HepG2 (cell line): ENCODE results near the gene NADK2. TPM values are rescaled to one million over a fixed set of nuclear protein-coding genes. Genes with fewer than 3 reads are reported as not detected.
A peak's percentile ranks its signal among the peaks of the same experiment; 100 is the strongest.

ENCODE experiments used
- CEBPZ ChIP-seq: IDR thresholded peaks from 2 replicates; pipeline ENCODE4 v1.6.1; 2012; ENCODE audit warnings: low read length, improper control_type of control experiment
- FOXJ3 ChIP-seq: sonication (generic); formaldehyde crosslinking; IDR thresholded peaks from 2 replicates; pipeline ENCODE4 v1.4.0; 2020; ENCODE audit warnings: missing genetic modification reagents, mild to moderate bottlenecking, borderline replicate concordance
- HIVEP1 ChIP-seq: sonication (generic); formaldehyde crosslinking; IDR thresholded peaks from 2 replicates; pipeline ENCODE4 v1.4.0; 2020; ENCODE audit warnings: mild to moderate bottlenecking, missing genetic modification reagents
- HMG20A ChIP-seq: IDR thresholded peaks from 2 replicates; pipeline ENCODE4 v1.6.1; 2016; ENCODE audit warnings: borderline replicate concordance
- KDM6A ChIP-seq: IDR thresholded peaks from 2 replicates; pipeline ENCODE4 v1.6.1; 2016; ENCODE audit warnings: low read depth
- KLF11 ChIP-seq: IDR thresholded peaks from 2 replicates; pipeline ENCODE4 v1.6.1; 2016; ENCODE audit warnings: missing compliant biosample characterization
- MXD4 ChIP-seq: IDR thresholded peaks from 2 replicates; pipeline ENCODE4 v1.6.1; 2016; ENCODE audit warnings: mild to moderate bottlenecking, missing biosample characterization, missing genetic modification reagents
- NR2C2 ChIP-seq: sonication (generic); formaldehyde crosslinking; IDR thresholded peaks from 2 replicates; pipeline ENCODE4 v1.4.0; 2020; ENCODE audit warnings: missing genetic modification reagents, mild to moderate bottlenecking, moderate library complexity, borderline replicate concordance
- PCBP1 ChIP-seq: fragments of 200-400 bp; formaldehyde crosslinking; IDR thresholded peaks from 2 replicates; pipeline ENCODE4 v1.6.1; 2017; ENCODE audit warnings: mild to moderate bottlenecking, low read depth, low read length, borderline replicate concordance
- PREB ChIP-seq: sonication (generic); formaldehyde crosslinking; IDR thresholded peaks from 2 replicates; pipeline ENCODE4 v1.4.0; 2020; ENCODE audit warnings: missing genetic modification reagents
- RAD21 ChIP-seq: fragments of 450-650 bp; formaldehyde crosslinking; IDR thresholded peaks from 2 replicates; pipeline ENCODE4 v1.5.0; 2020; ENCODE audit warnings: mild to moderate bottlenecking
- SAP130 ChIP-seq: IDR thresholded peaks from 2 replicates; pipeline ENCODE4 v1.6.1; 2016; ENCODE audit warnings: low read depth
- SMAD9 ChIP-seq: sonication (generic); formaldehyde crosslinking; IDR thresholded peaks from 2 replicates; pipeline ENCODE4 v1.5.1; 2020; ENCODE audit warnings: mild to moderate bottlenecking, missing genetic modification reagents
- SRSF4 ChIP-seq: fragments of 200-400 bp; formaldehyde crosslinking; IDR thresholded peaks from one replicate; pipeline ENCODE4 v1.6.1; 2018; ENCODE audit warnings: mild to moderate bottlenecking, low read depth, low read length, moderate library complexity; ENCODE audit not compliant: poor library complexity, severe bottlenecking
- THRA ChIP-seq: sonication (generic); formaldehyde crosslinking; IDR thresholded peaks from 2 replicates; pipeline ENCODE4 v1.4.0; 2020; ENCODE audit warnings: missing genetic modification reagents, borderline replicate concordance
- WIZ ChIP-seq: sonication (generic); formaldehyde crosslinking; IDR thresholded peaks from 2 replicates; pipeline ENCODE4 v1.5.1; 2020; ENCODE audit warnings: mild to moderate bottlenecking, missing genetic modification reagents
- ZNF326 ChIP-seq: sonication (generic); formaldehyde crosslinking; IDR thresholded peaks from 2 replicates; pipeline ENCODE4 v1.4.0; 2020; ENCODE audit warnings: missing genetic modification reagents, borderline replicate concordance
- ZNF331 ChIP-seq: sonication (generic); formaldehyde crosslinking; IDR thresholded peaks from 2 replicates; pipeline ENCODE4 v1.4.0; 2020; ENCODE audit warnings: missing genetic modification reagents
- ZNF367 ChIP-seq: sonication (generic); formaldehyde crosslinking; IDR thresholded peaks from 2 replicates; pipeline ENCODE4 v1.4.0; 2020; ENCODE audit warnings: missing genetic modification reagents, borderline replicate concordance
- ZNF564 ChIP-seq: sonication (generic); formaldehyde crosslinking; IDR thresholded peaks from 2 replicates; pipeline ENCODE4 v1.8.1; 2023; ENCODE audit warnings: mild to moderate bottlenecking, missing genetic modification reagents
- ZNF660 ChIP-seq: sonication (generic); formaldehyde crosslinking; IDR thresholded peaks from 2 replicates; pipeline ENCODE4 v1.5.1; 2020; ENCODE audit warnings: mild to moderate bottlenecking, low read depth, missing genetic modification reagents, borderline replicate concordance
- ZNF678 ChIP-seq: sonication (generic); formaldehyde crosslinking; IDR thresholded peaks from 2 replicates; pipeline ENCODE4 v1.4.0; 2020; ENCODE audit warnings: mild to moderate bottlenecking, missing genetic modification reagents
- ZNF709 ChIP-seq: sonication (generic); formaldehyde crosslinking; IDR thresholded peaks from 2 replicates; pipeline ENCODE4 v1.5.0; 2020; ENCODE audit warnings: mild to moderate bottlenecking, missing genetic modification reagents
- ZNF883 ChIP-seq: sonication (generic); formaldehyde crosslinking; IDR thresholded peaks from 2 replicates; pipeline ENCODE4 v1.5.1; 2020; ENCODE audit warnings: mild to moderate bottlenecking, missing genetic modification reagents; ENCODE audit errors: not compliant biosample characterization
- polyA plus RNA-seq, 8 experiments: library from polyadenylated mRNA; depleted of rRNA in 3 of 8; stranded (reverse) in 7 of 8; unstranded in 1 of 8; fragments of >200 nt; fragmentation: Illumina TruSeq in 4 of 8; extraction: Trizol in 4 of 8; gene quantifications; 2 replicates each; pipeline versions ENCODE4 v1.2.1 to v1.2.3, GENCODE V29; 2011 to 2016; ENCODE audit warnings: low read depth in 4 of 8, missing spikeins in 1 of 8, mixed read lengths in 1 of 8; ENCODE audit not compliant: insufficient read depth in 1 of 8
- total RNA-seq, 5 experiments: library from RNA; depleted of rRNA; stranded (reverse); fragments of >200 nt; fragmentation: Illumina TruSeq; extraction: Trizol; gene quantifications; 2 replicates each; pipeline ENCODE4 v1.2.3, GENCODE V29; 2016; ENCODE audit warnings: low read depth in 1 of 5

The NADK2 gene
- total and polyA plus RNA-seq, 2 of the 13 experiments (the other 11 are each of a cell fraction or from before 2014, with no cell fraction given): 13.9 to 71.4 TPM

- peak; percentile 49 for TF ChIP-seq THRA
- TF ChIP-seq HIVEP1: peak; percentile 58; the same call in 1 of the 2 replicates
- no peak for TF ChIP-seq SRSF4
- TF ChIP-seq MXD4 (CRISPR knock-in tag): peak; percentile 79
- no peak for TF ChIP-seq ZNF660
- TF ChIP-seq ZNF678 (CRISPR knock-in tag): peak; percentile 72
- TF ChIP-seq CEBPZ: no peak
- TF ChIP-seq SAP130 (CRISPR knock-in tag): peak; percentile 75
- TF ChIP-seq KLF11 (CRISPR knock-in tag): no peak
- 0 out of 2 replicates have a peak, but pooled peaks have one; percentile 17 for TF ChIP-seq ZNF367
- no peak for TF ChIP-seq ZNF326
- TF ChIP-seq ZNF564 (CRISPR knock-in tag): peak; percentile 76; the same call in 1 of the 2 replicates
- peak; percentile 88 for TF ChIP-seq FOXJ3 (CRISPR knock-in tag)
- no peak for TF ChIP-seq SMAD9
- TF ChIP-seq PREB (CRISPR knock-in tag): no peak
- TF ChIP-seq KDM6A: no peak
- TF ChIP-seq HMG20A (CRISPR knock-in tag): no peak
- TF ChIP-seq ZNF331: peak; percentile 58; the same call in 1 of the 2 replicates
- TF ChIP-seq RAD21 (CRISPR knock-in tag): no peak; the same call in 1 of the 2 replicates
- TF ChIP-seq NR2C2 (CRISPR knock-in tag): peak; percentile 54
- TF ChIP-seq PCBP1: peak; percentile 79; the same call in 1 of the 2 replicates
- TF ChIP-seq ZNF709 (CRISPR knock-in tag): peak; percentile 72; the same call in 1 of the 2 replicates
- no peak for TF ChIP-seq WIZ
- TF ChIP-seq ZNF883 (CRISPR knock-in tag): peak; percentile 95
Measured at GRCh38 chr5:36241631-36242533, at the start of gene NADK2 (continued).
